MM.1S (cell line): ENCODE data around the gene GPT2.

Source experiments
- EZH2 ChIP-seq: fragments of 300-600 bp; sonication (generic); optimal IDR thresholded peaks from 2 replicates; pipeline ENCODE3; 2017; ENCODE audit warnings: low read depth, mild to moderate bottlenecking, antibody characterized with exemption, low read length, mixed read lengths
- EZH2phosphoT487 ChIP-seq: fragments of 300-600 bp; sonication (generic); IDR thresholded peaks from 2 replicates; pipeline ENCODE4 v1.6.1; 2018; ENCODE audit warnings: antibody characterized with exemption, low read length
- TF ChIP-seq, protein P1 (sequence below): fragments of 300-600 bp; sonication (generic); IDR thresholded peaks from 2 replicates; pipeline ENCODE4 v1.5.1; 2016; ENCODE audit warnings: antibody characterized with exemption, low read length, mixed read lengths

DNA sequence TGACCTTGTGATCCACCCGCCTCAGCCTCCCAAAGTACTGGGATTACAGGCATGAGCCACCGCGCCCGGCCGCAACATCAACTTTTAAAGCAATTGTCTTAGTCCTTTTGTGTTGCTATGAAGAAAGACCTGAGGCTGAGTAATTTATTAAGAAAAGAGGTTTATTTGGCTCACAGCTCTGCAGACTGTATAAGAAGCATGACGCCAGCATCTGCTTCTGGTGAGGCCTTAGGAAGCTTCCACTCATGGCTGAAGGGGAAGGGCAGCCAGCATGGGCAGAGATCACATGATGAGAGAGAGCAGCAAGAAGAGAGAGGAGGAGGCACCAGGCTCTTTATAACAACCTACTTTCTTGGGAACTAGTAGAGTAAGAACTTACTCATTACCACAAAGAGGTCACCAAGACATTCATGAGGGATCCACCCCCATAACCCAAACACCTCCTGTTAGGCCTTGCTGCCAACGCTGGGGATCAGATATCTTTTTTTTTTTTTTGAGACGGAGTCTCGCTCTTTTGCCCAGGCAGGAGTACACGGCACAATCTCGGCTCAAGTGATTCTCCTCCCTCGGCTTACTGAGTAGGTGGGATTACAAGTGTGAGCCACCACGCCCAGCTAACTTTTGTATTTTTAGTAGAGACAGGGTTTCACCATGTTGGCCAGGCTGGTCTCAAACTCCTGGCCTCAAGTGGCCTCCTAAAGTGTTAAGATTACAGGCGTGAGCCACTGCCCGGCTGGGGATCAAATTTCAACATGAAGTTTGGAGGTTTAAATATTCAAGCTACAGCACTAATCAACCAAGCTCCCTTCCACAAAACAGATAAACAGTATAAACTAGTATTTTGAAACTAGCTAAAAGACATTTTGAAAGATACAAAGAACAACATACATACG is 21.4 kb upstream of the GPT2 start:
- TF ChIP-seq, protein P1, sequence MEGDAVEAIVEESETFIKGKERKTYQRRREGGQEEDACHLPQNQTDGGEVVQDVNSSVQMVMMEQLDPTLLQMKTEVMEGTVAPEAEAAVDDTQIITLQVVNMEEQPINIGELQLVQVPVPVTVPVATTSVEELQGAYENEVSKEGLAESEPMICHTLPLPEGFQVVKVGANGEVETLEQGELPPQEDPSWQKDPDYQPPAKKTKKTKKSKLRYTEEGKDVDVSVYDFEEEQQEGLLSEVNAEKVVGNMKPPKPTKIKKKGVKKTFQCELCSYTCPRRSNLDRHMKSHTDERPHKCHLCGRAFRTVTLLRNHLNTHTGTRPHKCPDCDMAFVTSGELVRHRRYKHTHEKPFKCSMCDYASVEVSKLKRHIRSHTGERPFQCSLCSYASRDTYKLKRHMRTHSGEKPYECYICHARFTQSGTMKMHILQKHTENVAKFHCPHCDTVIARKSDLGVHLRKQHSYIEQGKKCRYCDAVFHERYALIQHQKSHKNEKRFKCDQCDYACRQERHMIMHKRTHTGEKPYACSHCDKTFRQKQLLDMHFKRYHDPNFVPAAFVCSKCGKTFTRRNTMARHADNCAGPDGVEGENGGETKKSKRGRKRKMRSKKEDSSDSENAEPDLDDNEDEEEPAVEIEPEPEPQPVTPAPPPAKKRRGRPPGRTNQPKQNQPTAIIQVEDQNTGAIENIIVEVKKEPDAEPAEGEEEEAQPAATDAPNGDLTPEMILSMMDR = no peak
- no peak for TF ChIP-seq EZH2
- TF ChIP-seq EZH2phosphoT487 = no peak
